Measurements from ENCODE around the gene PLEKHN1. TPM values are rescaled to one million over a fixed set of nuclear protein-coding genes. Genes with fewer than 3 reads are reported as not detected.

PLEKHN1 gene
- total RNA-seq, 4 donors from 2014 or later = 36.1 to 69.0 (median 48.4) TPM

Other genes with a start within 250 kb of the PLEKHN1 start
- gene SAMD11, start 42.6 kb upstream of the PLEKHN1 start, total RNA-seq = 1 to 10 TPM in 2 of 4 donors, under 1 TPM in 1, not detected in 1; 0.85 to 2.0 (median 1.5) TPM
- gene NOC2L, start 7.2 kb upstream of the PLEKHN1 start, total RNA-seq = 10 to 100 TPM; 45.6 to 61.9 (median 56.3) TPM
- gene KLHL17, start 5.9 kb upstream of the PLEKHN1 start, total RNA-seq = 10 to 100 TPM in 3 of 4 donors, 1 to 10 TPM in 1; 9.7 to 38.3 (median 17.0) TPM
- gene PERM1, start 15.6 kb downstream of the PLEKHN1 start, total RNA-seq = under 1 TPM; 0.24 to 0.93 (median 0.44) TPM
- 10 to 100 TPM; 12.7 to 34.8 (median 31.6) TPM for gene HES4, start 33.6 kb downstream of the PLEKHN1 start, total RNA-seq
- 10 to 100 TPM in 1 of 4 donors, 1 to 10 TPM in 3; 5.4 to 10.1 (median 7.9) TPM for gene ISG15, start 47.0 kb downstream of the PLEKHN1 start, total RNA-seq
- gene AGRN, start 53.6 kb downstream of the PLEKHN1 start, total RNA-seq = 10 to 100 TPM; 50.6 to 84.8 (median 71.1) TPM
- gene RNF223, start 107.8 kb downstream of the PLEKHN1 start, total RNA-seq = 1 to 10 TPM; 1.8 to 4.9 (median 4.8) TPM
- gene C1orf159, start 149.6 kb downstream of the PLEKHN1 start, total RNA-seq = 10 to 100 TPM; 12.8 to 48.4 (median 19.7) TPM
- gene TTLL10, start 207.4 kb downstream of the PLEKHN1 start, total RNA-seq = not detected
- gene TNFRSF18, start 240.1 kb downstream of the PLEKHN1 start, total RNA-seq = 10 to 100 TPM; 24.4 to 62.1 (median 33.5) TPM
- 1 to 10 TPM in 1 of 4 donors, under 1 TPM in 2, not detected in 1; 0.42 to 1.4 (median 0.72) TPM for gene TNFRSF4, start 247.7 kb downstream of the PLEKHN1 start, total RNA-seq